HG03378 (cell line): ENCODE data around the gene GPR132.
"Not testable (repeated sequence)": the region's sequence is repeated elsewhere in the genome, so short reads cannot be mapped to it uniquely, and the experiment has no call there.

Source experiments
- ATAC-seq: cut with Tn5 transposase; IDR thresholded peaks from one replicate; pipeline ENCODE4 v1.9.1; 2021; ENCODE audit warnings: mild to moderate bottlenecking, moderate library complexity; ENCODE audit not compliant: unreplicated experiment

The GPR132 gene

DNA sequence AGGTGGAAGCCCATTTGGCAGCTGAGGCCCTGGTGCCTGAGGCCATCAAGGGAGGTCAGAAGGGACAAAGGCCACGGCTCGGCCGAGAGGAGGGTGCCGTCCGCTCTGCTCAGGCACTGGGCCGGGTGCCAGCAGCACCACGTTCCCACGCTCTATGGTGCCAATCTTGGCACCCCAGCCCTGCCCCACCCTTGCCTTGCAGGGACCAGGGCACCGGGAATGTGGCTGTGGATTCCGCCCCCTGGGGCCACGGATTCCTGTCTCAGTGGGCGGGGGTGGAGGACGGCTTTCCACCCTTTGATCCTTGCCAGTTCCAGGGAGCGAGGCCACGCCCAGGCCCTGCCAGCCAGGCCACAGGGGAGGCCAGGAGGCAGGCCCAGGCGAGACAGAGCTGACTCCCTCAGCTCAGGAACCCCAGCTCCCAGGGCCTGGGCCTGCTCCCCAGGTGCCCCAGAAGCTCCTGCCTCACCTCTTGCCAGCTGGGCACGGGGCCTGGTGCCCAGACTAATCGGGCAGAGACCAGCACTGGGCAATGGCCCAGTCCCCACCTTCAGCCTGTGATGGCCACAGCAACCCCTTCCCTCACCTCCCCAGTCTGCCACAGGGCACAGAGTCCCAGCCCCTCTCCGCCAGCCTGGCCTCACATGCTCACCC is 26.4 kb upstream of the GPR132 start:
- no peak for ATAC-seq

DNA sequence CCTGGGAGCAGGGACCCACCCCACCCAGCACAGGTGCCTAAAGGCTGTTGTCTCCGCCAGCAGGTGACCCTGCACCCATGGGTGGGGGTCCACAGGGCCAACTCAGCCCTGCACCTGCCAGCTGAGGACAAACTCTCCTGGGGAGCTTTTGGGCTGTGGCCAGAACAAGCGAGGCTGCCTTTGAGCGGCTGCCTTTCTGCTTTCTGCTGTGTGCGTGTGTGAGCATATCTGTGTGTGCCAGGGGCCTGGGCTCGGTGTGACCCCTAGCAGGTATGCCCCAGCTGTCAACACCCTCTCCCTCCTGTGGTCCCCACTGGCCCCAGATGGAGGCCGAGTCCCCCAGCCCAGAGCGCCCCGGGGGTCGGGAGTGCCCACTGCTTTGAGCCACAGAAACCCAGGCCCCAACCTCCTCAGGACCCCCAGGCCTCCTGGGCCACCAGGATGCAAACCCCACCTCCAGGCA is 25.9 kb upstream of the GPR132 start:
- ATAC-seq: no peak

DNA sequence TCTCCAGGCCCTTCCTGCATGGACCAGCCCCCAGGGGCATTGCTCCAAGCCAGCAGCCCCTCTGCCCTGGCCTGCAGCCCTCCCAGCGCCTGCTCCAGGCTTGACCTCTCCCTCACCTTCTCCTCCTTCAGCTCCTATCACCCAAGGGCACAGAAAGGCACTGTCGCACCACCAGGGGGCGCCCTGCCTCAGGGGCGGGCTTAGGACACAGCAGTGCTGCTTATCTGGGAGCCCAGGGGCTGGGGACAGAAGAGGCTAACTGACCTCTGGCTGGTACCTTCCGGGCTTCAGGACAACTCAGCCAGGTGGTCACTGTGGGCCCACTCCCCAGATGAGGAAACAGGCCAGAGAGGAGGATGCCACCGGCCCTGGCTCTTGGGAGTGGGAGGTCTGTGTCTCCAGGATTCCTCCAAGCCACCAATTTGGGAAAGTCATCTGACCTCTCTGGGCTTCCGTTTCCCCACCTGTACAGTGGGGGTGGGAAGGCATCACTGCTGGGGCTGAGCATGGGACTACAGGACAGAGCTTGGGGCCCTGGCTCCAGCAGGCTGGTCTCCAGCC is 25.3 kb upstream of the GPR132 start:
- ATAC-seq: no peak

GRCh38 chr14:105089746-105090492 is 24.7 kb upstream of the GPR132 start:
- no peak for ATAC-seq

DNA sequence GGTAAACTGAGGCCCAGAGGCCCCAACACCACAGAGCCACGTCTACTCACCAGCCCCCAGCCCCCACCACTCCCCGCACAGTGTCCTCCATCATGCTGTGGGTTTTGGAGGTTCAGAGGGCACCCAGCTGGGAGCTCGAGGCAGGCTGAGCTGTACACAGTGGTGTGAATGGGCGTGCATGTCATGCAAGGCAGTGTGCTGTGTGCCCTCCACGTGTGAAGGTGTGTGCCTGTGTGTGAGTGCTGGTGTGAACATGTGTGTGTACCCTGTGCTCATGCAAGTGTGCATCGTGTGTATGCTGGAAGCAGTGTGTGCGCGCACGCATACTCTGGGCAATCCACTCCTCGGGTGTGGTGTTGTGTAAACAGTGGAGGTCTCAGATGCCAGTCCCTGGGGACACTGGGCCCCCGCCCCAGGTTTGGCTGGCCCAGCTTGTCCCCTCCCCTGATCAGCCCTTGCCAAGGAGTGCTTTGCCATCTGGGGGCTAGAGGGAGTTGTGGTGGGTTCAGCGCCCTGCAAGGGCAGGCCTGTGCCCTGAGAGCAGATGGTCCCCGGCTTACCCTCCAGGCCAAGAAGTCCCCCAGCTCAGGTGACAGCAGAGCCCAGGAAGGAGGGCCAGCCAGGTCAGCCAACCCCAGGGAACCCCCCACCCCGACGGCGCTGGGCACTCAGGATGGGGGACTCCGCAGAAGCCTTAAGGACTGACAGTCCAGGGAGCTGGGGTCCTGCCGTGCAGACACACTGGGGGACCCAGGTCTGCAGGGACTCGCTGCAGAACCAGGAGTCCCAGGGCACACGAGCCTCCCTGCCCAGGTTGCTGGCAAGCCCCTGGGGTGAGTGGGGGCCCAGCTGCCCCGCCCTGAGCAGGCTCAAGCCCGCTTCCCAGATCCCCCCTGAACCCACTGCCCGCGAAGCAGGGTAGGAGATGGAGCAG is 23.8 kb upstream of the GPR132 start:
- no peak for ATAC-seq

DNA sequence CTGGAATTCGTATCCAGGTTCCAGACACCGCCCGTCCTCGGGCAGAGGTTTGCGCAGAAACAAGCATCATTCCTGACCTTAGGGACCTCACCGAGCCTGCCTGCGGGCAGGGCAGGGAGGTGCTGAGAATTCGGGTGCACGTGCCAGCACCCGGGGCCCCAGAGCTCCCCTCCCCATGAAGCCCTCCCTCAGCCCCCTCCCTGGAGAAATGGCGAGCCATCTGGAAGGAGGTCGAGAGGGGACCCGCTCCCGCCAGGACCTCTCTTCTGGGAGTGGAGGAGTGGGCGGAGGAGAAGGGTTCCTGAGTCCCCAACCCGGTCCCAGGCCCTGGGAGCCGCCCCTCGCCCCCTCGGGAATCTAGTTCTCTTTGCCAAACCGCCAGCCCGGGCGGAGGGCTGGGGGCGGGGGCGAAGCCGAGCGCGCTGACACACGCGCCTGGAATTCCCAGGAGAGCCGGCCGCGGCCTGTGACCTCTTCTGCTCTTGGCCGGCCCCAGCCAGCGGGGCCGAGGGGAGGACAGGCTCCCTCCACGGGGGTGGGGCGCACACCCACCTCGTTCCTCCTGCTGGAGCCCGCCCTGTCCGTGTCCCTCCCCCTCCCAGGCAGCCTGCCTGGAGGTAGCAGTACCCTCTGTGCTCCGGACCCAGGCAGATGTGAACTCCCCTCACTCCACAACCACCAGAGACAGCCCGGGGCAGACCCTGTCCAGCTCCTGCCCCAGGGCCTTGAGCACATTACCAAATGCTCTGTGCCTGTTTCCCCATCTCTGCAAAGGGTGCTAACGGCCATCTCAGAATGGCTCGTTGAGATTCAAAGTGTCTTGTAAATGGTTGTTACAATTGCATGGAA is 23.0 kb upstream of the GPR132 start:
- ATAC-seq: no peak

DNA sequence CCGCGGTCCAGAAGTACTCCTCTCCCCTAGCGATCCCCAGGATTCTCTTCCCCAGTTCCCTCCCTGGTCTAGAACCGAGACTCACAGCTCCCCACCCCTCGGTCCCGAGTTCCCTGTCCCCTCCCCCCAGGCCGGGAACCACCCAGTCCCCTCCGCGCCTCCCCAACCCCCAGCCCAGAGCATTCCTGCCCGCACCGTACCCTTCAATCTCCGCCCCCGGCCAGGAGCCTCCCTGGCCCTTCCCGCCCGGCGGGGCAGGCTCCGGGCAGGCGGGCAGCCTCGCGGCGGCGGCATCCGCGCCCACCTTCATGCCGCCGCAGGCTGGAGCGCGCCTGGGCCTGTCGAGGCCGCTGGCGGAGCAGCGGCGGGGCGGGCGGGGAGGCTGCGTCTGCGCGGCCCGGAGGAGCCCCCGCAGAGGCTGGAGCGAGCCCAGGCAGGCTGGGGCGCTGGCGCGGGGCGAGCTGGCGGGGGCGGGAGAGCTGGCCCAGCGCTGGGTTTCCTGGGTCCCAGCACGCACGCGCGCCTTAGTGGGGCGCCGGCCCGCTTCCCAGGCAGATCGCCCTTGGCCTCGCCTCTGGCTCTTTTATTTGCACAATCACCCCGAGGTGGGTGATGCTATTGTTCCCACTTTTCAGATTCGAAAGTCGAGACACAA is 22.2 kb upstream of the GPR132 start:
- no peak for ATAC-seq

DNA sequence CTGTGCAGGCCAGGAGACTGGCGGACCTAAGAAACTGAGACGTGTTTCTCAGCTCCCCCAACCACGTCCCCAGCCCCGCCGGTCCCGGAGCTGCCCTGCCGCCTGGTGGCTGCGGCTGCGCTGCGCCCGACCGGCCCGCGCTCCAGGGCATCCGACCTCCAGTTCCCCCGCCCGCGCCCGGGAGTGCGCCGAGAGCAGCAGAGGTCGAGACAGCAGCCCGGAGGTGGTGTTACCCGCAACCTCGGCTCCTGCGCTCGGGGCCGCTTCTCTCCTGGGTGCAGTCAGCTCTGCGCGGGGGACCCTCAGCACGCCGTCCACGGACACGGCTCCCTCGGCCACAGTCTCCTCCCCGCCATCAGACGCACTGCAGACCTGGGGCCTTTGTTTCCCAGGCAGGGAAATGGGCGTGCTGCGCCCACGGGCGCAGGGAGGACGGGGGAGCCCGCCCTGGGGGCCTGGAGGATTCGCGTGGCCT is 21.6 kb upstream of the GPR132 start:
- ATAC-seq: no peak

- no peak for ATAC-seq
Measured at GRCh38 chr14:105085766-105086165, 20.5 kb upstream of the GPR132 start.

DNA sequence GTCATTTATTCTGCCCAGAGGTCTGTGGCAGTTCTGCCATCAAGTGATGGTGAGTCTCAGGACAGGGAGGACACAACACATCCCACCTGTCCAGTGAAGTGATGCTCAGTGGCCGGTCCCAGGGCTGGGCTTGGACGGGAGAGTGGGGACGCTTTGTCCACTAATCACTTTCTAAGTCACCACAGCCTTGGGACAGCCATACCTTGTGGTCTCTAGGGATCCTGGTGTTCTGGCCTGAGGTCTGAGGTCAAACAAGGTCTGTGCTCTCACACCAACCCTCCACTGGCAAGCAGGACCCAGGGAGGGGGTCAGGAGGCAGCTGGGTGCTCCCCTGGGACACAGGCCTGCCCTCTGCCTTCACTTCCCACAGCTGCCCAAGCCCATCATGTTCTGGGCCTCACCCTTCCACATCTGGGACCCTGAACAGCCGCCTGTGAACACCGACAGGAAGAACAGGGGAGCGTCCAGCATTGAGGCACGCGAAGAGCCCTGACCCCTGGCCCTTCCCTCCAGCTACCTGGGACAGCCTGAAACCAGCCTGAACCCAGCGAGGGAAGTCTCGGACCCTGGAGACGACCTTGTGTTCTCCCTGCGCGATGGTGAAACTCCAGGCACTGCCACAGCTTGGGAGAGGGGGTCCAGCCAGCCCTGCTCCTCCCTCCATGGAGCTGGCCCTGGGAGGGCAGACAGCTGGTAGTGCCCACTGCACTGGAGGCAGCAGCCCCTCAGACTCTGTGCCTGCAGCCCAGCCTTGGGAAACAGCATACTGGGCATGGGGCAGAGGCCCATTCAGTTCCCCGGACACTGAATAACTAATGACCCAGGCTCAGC is 19.7 kb upstream of the GPR132 start:
- ATAC-seq: no peak

GRCh38 chr14:105083926-105084685 is 18.9 kb upstream of the GPR132 start:
- ATAC-seq: no peak

DNA sequence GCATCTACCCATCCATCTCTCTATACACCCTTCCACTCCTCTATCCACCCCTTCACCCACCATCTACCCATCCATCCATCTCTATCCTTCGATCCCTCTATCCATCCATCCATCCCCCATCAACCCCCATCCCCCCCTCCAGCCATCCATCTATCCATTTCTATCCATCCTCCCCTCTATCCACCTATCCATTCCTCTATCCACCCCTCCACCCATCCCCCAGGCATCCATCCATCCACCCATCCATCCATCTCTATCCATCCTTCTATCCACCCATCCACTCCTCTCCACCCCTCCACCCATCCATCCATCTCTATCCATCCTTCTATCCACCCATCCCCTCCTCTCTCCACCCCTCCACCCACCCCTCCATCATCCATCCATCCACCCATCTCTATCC is 17.5 kb upstream of the GPR132 start:
- ATAC-seq: no peak

GRCh38 chr14:105081473-105081872 is 16.2 kb upstream of the GPR132 start:
- not testable (repeated sequence) for ATAC-seq

DNA sequence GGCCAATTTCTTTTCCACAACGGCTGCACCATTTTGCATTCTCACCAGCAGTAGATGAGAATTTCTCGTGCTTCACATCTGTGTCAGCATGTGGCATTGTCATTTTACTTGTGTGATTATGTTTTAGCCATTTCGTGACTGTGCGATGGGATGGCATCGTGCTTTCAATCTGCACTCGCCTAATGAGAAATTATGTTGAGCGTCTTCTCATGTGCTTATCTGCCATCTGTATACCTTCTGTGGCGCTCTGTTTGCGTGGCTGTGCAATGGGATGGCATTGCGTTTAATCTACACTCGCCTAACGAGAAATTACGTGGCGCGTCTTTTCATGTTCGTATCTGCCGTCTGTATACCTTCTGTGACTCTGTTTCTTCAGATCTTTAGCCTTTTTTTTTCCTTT is 14.9 kb upstream of the GPR132 start:
- ATAC-seq: no peak

- ATAC-seq: no peak
Measured at GRCh38 chr14:105078294-105078693, 13.1 kb upstream of the GPR132 start.

- no peak for ATAC-seq
Measured at GRCh38 chr14:105077649-105077995, 12.4 kb upstream of the GPR132 start.

GRCh38 chr14:105076805-105077648 is 11.8 kb upstream of the GPR132 start:
- no peak for ATAC-seq
